SK-N-MC (cell line): ENCODE measurements around the gene CUTC.

Experiments
- EZH2 ChIP-seq: fragments of 200-600 bp; sonication (generic); IDR thresholded peaks from one replicate; pipeline ENCODE4 v1.6.1; 2017; ENCODE audit warnings: antibody characterized with exemption
- FOXP2 ChIP-seq: optimal IDR thresholded peaks from 2 replicates; pipeline ENCODE3; 2011; ENCODE audit warnings: mild to moderate bottlenecking, moderate library complexity; ENCODE audit not compliant: insufficient read depth; ENCODE audit errors: extremely low read length, control extremely low read depth
- POLR2AphosphoS5 ChIP-seq: IDR thresholded peaks from 2 replicates; pipeline ENCODE4 v1.6.1; 2012; ENCODE audit warnings: mild to moderate bottlenecking, low read depth, low read length, borderline replicate concordance

DNA sequence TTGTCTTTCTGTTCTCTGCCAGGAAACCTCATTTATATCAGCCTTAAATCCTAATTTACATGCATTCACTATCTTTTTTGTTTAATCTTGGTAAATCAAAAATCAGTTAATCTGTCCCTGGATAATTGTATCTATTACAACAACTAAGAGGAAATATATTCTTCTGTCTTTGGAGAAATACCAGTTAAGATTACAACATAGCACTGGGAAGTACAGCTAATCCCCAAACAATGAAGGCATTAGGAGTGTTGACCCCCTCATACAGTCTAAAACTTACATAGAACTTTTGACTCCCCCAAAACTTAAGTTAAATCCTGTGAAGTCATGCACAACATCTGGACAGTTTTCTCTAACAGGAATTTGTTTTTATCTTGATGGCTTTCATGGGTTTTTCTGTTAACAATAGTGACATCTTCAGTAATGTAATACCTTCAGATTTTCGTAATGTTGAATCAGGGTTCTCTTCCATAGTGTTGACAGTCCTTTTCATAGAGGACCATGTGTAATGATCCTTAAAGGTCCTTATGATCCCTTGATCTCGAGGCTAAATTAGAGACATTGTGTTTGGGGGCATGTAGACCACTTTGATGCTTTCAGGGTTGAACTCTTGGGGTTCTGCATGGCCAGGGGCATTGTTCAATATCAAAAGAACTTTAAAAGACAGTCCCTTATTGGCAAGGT lies 26.3 kb downstream of the CUTC start:
- TF ChIP-seq POLR2AphosphoS5: no peak
- TF ChIP-seq EZH2: no peak
- no peak for TF ChIP-seq FOXP2
